Mesothelial cell of epicardium (in vitro differentiated cells): ENCODE measurements around the gene SPG21. TPM values are rescaled to one million over a fixed set of nuclear protein-coding genes. Genes with fewer than 3 reads are reported as not detected.

ENCODE experiments used
- DNase-seq, 2 experiments: peaks; one replicate each; pipeline ENCODE4 v3.0.0; 2021; ENCODE audit warnings: low spot score in 2 of 2; ENCODE audit not compliant: unreplicated experiment in 2 of 2
- H3K27ac Mint-ChIP-seq: 2 replicates; pipeline ENCODE4 v1.8.0; 2021; ENCODE audit warnings: mixed read lengths
- H3K27me3 Mint-ChIP-seq: 2 replicates; pipeline ENCODE4 v1.8.0; 2021; ENCODE audit warnings: low read depth, mixed read lengths
- H3K36me3 Mint-ChIP-seq: 2 replicates; pipeline ENCODE4 v1.8.0; 2021; ENCODE audit warnings: mixed read lengths
- H3K4me1 Mint-ChIP-seq: 2 replicates; pipeline ENCODE4 v1.8.0; 2021; ENCODE audit warnings: mixed read lengths
- H3K4me3 Mint-ChIP-seq: 2 replicates; pipeline ENCODE4 v1.8.0; 2021; ENCODE audit warnings: mild to moderate bottlenecking, moderate library complexity, mixed read lengths
- H3K9me3 Mint-ChIP-seq: 2 replicates; pipeline ENCODE4 v1.8.0; 2021; ENCODE audit warnings: mixed read lengths
- total RNA-seq: library from RNA; stranded (reverse); gene quantifications from 3 replicates; pipeline ENCODE4 v1.2.1, GENCODE V29; 2021
- TF ChIP-seq, protein P1 (sequence below): fragments of 200-600 bp; sonication (generic); IDR thresholded peaks from one replicate; pipeline ENCODE4 v1.5.0; 2021; ENCODE audit warnings: antibody characterized with exemption; ENCODE audit not compliant: unreplicated experiment

Gene SPG21
- total RNA-seq, 1 donor from 2014 or later, result 94.8 TPM

GRCh38 chr15:64915518-64916227 is 74.0 kb downstream of the SPG21 start:
- Mint-ChIP-seq H3K36me3 (no peaks in the 10 kb centered on the region), H3K27ac (no peak overlapping the region), H3K4me3 (no peak overlapping the region), H3K9me3 (no peaks in the 10 kb centered on the region), H3K4me1 (peaks cover 13% of the 10 kb centered on the region), H3K27me3 (peaks cover 6% of the 10 kb centered on the region)
- TF ChIP-seq, protein P1, sequence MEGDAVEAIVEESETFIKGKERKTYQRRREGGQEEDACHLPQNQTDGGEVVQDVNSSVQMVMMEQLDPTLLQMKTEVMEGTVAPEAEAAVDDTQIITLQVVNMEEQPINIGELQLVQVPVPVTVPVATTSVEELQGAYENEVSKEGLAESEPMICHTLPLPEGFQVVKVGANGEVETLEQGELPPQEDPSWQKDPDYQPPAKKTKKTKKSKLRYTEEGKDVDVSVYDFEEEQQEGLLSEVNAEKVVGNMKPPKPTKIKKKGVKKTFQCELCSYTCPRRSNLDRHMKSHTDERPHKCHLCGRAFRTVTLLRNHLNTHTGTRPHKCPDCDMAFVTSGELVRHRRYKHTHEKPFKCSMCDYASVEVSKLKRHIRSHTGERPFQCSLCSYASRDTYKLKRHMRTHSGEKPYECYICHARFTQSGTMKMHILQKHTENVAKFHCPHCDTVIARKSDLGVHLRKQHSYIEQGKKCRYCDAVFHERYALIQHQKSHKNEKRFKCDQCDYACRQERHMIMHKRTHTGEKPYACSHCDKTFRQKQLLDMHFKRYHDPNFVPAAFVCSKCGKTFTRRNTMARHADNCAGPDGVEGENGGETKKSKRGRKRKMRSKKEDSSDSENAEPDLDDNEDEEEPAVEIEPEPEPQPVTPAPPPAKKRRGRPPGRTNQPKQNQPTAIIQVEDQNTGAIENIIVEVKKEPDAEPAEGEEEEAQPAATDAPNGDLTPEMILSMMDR, result no peak
- no peak for DNase-seq

Other genes with a start within 250 kb of the SPG21 start
- gene RBPMS2, start 214.3 kb downstream of the SPG21 start, total RNA-seq, result 14.3 to 17.8 TPM (median 14.6 TPM) in 3 replicates
- 10.8 to 12.4 TPM (median 10.8 TPM) in 3 replicates for gene PIF1, start 164.3 kb downstream of the SPG21 start, total RNA-seq
- 8.7 to 9.8 TPM (median 8.8 TPM) in 3 replicates for gene PLEKHO2, start 148.0 kb downstream of the SPG21 start, total RNA-seq
- 3.7 to 4.1 TPM (median 4.1 TPM) in 3 replicates for gene ANKDD1A, start 78.0 kb downstream of the SPG21 start, total RNA-seq
- gene MTFMT, start 39.7 kb upstream of the SPG21 start, total RNA-seq, result 15.8 to 20.0 TPM (median 17.8 TPM) in 3 replicates
- not detected in 3 replicates for gene SLC51B, start 55.5 kb upstream of the SPG21 start, total RNA-seq
- gene RASL12, start 78.1 kb upstream of the SPG21 start, total RNA-seq, result 11.7 to 14.0 TPM (median 12.0 TPM) in 3 replicates
- 0.09 to 0.11 TPM in 2 of 3 replicates, not detected in the other for gene KBTBD13, start 86.8 kb upstream of the SPG21 start, total RNA-seq
- 10.7 to 11.6 TPM (median 10.9 TPM) in 3 replicates for gene UBAP1L, start 125.3 kb upstream of the SPG21 start, total RNA-seq
- gene PDCD7, start 143.9 kb upstream of the SPG21 start, total RNA-seq, result 29.9 to 34.5 TPM (median 32.7 TPM) in 3 replicates
- 56.3 to 60.8 TPM (median 58.7 TPM) in 3 replicates for gene CLPX, start 195.4 kb upstream of the SPG21 start, total RNA-seq
- 0.95 to 1.3 TPM (median 1.2 TPM) in 3 replicates for gene CILP, start 221.6 kb upstream of the SPG21 start, total RNA-seq